Thymus (tissue), 11 donors: ENCODE results near the gene CD82. TPM values are rescaled to one million over a fixed set of nuclear protein-coding genes. Genes with fewer than 3 reads are reported as not detected.

Experiments used
- DNase-seq, 9 donors: peaks; one replicate each; pipeline ENCODE4 v3.0.0-alpha.2; 2013; ENCODE audit warnings: low spot score in 9 of 9, low read depth in 6 of 9, missing footprints in 1 of 9
- H3K27ac ChIP-seq, 2 donors: one replicate each; pipeline ENCODE4 v1.5.1; 2013; ENCODE audit warnings: control low read depth in 1 of 2, low read depth in 1 of 2, low read length in 1 of 2, mild to moderate bottlenecking in 1 of 2, moderate library complexity in 1 of 2
- H3K27me3 ChIP-seq, 2 donors: one replicate each; pipeline ENCODE4 v1.5.1; 2013; ENCODE audit warnings: low read length in 1 of 2; ENCODE audit not compliant: control insufficient read depth in 2 of 2, insufficient read depth in 1 of 2
- H3K36me3 ChIP-seq, 2 donors: one replicate each; pipeline ENCODE4 v1.5.1; 2013; ENCODE audit warnings: low read length in 1 of 2, mild to moderate bottlenecking in 1 of 2, moderate library complexity in 1 of 2; ENCODE audit not compliant: control insufficient read depth in 2 of 2, insufficient read depth in 2 of 2
- H3K4me1 ChIP-seq, 2 donors: one replicate each; pipeline ENCODE4 v1.5.1; 2013; ENCODE audit warnings: low read length in 2 of 2; ENCODE audit not compliant: control insufficient read depth in 2 of 2, insufficient read depth in 2 of 2
- H3K4me3 ChIP-seq, 2 donors: one replicate each; pipeline ENCODE4 v1.5.1; 2013; ENCODE audit warnings: low read length in 2 of 2, control low read depth in 1 of 2, mild to moderate bottlenecking in 1 of 2
- H3K9me3 ChIP-seq, 2 donors: one replicate each; pipeline ENCODE4 v1.5.1; 2013; ENCODE audit warnings: low read length in 1 of 2, mild to moderate bottlenecking in 1 of 2; ENCODE audit not compliant: control insufficient read depth in 2 of 2, insufficient read depth in 1 of 2
- WGBS: extraction: QIAGEN DNeasy Blood & Tissue Kit; methylation state at CpG from one replicate; pipeline ENCODE4 v1.1.7; 2013; 5-methylcytosine and 5-hydroxymethylcytosine counted together
- polyA plus RNA-seq: library from polyadenylated mRNA; stranded (reverse); fragments of 200-250 nt; gene quantifications from one replicate; pipeline ENCODE4 v1.2.3, GENCODE V29; 2013
- total RNA-seq: library from RNA; stranded (reverse); fragments of 120-200 nt; gene quantifications from one replicate; pipeline ENCODE4 v1.2.4, GENCODE V29; 2013
- donor health status: healthy.

The CD82 gene
- total and polyA plus RNA-seq, 2 donors, result 34.8 to 34.9 TPM

DNA sequence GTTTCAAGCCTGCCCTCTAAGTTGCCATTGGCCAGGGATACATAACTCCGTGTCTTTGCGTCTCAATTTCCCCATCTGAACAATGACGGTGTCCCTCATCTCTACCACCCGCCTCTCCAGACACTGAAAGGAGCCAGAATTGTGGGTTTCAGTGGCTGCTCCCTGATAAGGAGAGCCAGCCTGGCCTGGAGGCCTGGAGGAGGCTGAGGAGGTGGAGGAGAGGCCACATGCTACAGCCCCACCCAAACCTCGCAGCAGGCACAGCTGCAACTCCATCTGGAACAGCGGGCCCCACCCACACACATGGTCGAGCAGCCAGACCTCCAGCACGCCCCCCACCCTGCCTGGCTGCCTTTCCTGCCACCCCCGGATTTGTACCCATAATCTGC lies 34.4 kb upstream of the CD82 start:
- H3K36me3 ChIP-seq, result no peaks in the 10 kb centered on the region
- H3K4me3 ChIP-seq, result no peak overlapping the region
- peaks cover 0 to 8% of the 10 kb centered on the region in 2 donors for H3K27me3 ChIP-seq
- no peak for DNase-seq
- WGBS, result 79% methylated on average over 9 of the region's 9 CpGs
- no peaks in the 10 kb centered on the region for H3K4me1 ChIP-seq
- no peaks in the 10 kb centered on the region for H3K9me3 ChIP-seq
- no peak overlapping the region for H3K27ac ChIP-seq

DNA sequence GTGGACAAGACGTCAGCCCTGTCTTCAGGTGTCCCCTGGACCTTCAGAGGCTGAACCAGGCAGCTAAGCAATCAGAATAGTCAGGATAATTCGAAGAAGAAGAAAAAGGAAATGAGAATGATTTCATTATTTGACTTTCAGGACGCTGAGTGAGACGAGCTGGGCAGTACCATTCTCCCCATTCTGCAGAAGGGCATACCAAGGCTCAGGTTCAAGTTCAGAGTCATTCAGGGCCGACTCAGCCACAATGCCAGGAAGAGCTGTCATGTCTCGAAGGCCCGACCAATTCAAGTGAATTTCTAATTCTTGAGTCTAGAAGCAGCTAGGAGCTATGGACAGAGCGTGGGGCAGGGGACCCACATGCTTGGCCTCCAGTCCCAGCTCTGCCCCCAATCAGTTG lies 33.8 kb upstream of the CD82 start:
- Histone ChIP-seq H3K4me3 (no peak overlapping the region), H3K9me3 (no peaks in the 10 kb centered on the region), H3K27me3 (peaks cover 0 to 4% of the 10 kb centered on the region in 2 donors), H3K27ac (no peak overlapping the region), H3K36me3 (no peaks in the 10 kb centered on the region), H3K4me1 (no peaks in the 10 kb centered on the region)
- WGBS, result 92% methylated on average over 8 of the region's 8 CpGs
- DNase-seq, result no peak

DNA sequence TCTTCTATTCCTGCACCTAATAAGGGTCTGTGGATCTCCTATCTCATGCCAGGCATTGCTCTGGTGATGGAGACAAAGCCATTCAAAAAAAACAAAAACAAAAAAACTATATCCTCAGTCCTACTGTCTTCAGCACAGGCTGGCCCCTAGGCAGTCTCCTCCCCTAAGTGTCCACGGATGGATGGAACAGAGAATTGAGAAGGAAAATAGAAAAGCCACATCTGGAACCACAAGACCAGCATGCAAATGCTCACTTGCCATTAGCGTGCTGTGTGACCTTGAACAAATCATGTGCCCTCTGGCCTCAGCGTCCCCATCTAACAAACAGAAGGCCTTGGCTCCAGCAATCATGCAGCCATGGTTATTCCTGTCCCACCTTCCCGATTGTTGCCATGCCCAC lies 32.7 kb upstream of the CD82 start:
- DNase-seq, result no peak
- H3K27me3 ChIP-seq, result peaks cover 0 to 2% of the 10 kb centered on the region in 2 donors
- no peaks in the 10 kb centered on the region for H3K4me1 ChIP-seq
- no peak overlapping the region for H3K27ac ChIP-seq
- no peak overlapping the region for H3K4me3 ChIP-seq
- no peaks in the 10 kb centered on the region for H3K36me3 ChIP-seq
- no peaks in the 10 kb centered on the region for H3K9me3 ChIP-seq
- WGBS, result 83% methylated on average over 4 of the region's 4 CpGs

DNA sequence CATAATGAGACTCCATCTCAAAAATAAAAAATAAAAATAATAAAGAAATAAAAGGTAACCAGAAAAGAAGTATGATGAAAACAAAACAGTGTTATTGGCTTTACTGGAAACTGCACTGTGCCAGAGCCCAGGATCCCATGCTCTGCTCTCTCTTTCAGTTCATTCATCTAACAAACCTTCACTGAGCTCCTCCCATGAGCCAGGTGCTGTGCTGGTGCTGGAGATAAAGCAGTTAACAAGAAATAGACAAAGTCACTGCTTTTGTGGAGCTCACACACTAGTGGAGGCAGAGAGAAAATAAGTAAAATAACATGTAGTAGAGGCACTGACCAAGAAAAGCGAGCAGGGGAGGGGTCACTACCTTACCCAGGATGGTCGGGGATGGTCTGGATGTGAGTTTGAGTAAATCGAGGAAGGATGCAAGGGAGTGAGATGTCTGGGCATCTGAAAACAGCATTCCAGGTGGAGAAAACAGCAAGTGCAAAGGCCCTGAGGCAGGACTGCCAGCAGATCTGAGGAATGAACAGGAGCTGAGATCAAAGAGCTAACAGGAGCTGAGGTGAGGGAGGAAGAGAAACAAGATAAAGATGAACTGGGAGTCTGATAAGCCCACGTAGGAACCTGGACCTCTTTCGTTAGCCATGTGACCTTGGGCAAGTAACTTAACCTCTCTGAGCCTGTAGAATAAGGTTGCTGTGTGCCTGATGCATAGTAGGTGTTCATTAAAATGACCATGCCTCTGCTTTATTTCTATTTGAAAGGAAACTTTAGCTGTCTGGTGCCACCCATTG lies 31.3 kb upstream of the CD82 start:
- no peak overlapping the region for H3K27ac ChIP-seq
- no peak overlapping the region for H3K4me3 ChIP-seq
- peaks cover 0 to 4% of the 10 kb centered on the region in 2 donors for H3K27me3 ChIP-seq
- peaks cover 0 to 3% of the 10 kb centered on the region in 2 donors for H3K4me1 ChIP-seq
- no peaks in the 10 kb centered on the region for H3K36me3 ChIP-seq
- no peak for DNase-seq
- no peaks in the 10 kb centered on the region for H3K9me3 ChIP-seq
- WGBS, result 90% methylated on average over 5 of the region's 5 CpGs

DNA sequence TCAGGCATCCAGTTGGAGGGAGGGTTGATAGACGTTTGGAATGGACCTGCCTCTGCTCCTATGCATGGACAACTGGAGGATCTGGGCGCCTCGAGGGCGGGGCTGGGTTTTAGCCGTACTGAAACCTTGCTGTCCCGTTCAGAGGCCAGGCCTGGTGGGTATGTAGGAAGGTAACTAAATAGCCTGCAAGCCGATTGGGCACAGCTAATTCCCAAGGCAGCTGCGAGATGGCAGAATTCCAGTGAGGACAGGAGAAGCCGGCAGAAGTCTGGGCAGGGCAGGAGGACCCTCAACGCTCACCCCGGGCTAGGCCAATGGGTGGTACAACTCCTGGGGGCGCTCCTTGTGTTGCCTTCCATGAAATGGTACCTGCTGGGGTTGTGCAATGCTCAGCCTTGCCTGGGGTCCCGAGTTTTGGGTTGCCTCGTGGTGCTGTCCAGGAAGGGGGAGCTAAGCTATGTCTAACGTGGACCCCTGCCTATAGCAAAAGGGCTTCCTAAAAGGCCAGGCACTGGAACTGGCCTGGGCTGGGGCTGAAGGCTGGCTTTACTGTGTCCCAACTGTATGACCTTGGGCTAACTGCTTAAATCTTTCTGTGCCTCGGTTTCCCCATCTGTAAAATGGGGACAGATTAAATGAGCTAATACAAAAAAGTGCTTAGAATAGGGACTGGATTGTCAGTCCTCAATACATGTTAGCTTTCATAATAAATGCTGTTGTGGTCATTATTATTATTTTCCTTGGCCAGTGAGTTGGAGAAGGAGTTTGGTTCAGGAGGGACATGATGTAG lies 30.1 kb upstream of the CD82 start:
- WGBS, result 89% methylated on average over 16 of the region's 16 CpGs
- Histone ChIP-seq H3K9me3 (no peaks in the 10 kb centered on the region), H3K4me1 (peaks cover 0 to 3% of the 10 kb centered on the region in 2 donors), H3K27me3 (peaks cover 0 to 4% of the 10 kb centered on the region in 2 donors), H3K27ac (no peak overlapping the region), H3K4me3 (no peak overlapping the region), H3K36me3 (no peaks in the 10 kb centered on the region)
- DNase-seq, result no peak

DNA sequence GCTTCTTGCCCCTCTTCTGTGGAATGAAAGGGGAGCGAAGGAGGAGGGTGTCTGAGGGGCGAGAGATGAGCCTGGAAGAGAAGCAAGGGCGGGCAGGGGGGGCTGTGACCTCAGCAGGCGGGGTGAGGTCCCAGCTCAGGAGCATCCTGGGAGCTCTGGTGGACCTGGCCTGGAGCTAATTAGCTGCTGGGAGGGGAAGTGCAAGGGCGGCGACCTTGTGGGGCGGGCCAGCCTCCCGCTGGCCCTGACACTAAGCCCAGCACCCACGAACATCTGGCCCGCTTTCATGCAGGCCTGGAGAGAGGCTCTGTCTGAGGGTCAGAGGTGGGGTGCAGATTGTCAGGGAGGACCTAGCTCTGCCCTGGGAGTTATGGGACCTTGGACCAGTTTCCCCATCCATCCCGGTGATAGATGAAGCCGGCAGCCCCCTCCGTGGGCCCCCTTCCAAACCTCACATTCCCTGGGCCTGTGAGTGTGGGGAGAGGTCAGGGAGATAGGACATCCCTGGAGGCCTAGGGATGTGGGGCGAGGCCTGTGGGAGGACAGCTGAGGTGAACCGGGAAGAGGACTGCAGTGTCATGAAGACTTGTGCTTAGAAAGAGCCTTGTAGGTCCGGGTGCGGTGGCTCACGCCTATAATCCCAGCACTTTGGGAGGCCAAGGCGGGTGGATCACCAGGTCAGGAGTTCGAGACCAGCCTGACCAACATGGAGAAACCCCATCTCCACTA lies 28.5 kb upstream of the CD82 start:
- Histone ChIP-seq H3K4me1 (peaks cover 0 to 3% of the 10 kb centered on the region in 2 donors), H3K36me3 (no peaks in the 10 kb centered on the region), H3K27ac (no peak overlapping the region), H3K4me3 (no peak overlapping the region), H3K9me3 (no peaks in the 10 kb centered on the region), H3K27me3 (peaks cover 0 to 4% of the 10 kb centered on the region in 2 donors)
- no peak for DNase-seq
- WGBS, result 95% methylated on average over 20 of the region's 20 CpGs

DNA sequence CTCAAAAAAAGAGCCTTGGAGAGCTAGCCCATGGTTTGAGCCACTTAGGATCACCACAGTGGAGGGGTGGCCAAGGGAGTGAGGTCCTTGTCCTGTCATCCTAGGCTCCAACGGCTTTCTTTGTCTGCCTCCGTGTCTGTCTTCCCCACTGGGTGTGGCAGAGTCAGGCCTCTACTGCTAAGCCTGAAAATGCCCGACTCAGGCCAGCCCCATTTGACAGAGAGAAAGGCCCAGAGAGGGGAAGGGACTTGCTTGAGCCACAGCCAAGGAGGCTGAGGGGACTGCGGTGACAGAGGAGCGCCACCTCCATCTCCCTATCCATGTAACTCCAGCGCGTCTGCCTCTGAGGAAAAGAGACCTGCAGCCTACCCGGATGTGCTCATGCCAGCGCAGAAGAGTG lies 27.8 kb upstream of the CD82 start:
- peaks cover 0 to 4% of the 10 kb centered on the region in 2 donors for H3K27me3 ChIP-seq
- WGBS, result 88% methylated on average over 9 of the region's 9 CpGs

DNA sequence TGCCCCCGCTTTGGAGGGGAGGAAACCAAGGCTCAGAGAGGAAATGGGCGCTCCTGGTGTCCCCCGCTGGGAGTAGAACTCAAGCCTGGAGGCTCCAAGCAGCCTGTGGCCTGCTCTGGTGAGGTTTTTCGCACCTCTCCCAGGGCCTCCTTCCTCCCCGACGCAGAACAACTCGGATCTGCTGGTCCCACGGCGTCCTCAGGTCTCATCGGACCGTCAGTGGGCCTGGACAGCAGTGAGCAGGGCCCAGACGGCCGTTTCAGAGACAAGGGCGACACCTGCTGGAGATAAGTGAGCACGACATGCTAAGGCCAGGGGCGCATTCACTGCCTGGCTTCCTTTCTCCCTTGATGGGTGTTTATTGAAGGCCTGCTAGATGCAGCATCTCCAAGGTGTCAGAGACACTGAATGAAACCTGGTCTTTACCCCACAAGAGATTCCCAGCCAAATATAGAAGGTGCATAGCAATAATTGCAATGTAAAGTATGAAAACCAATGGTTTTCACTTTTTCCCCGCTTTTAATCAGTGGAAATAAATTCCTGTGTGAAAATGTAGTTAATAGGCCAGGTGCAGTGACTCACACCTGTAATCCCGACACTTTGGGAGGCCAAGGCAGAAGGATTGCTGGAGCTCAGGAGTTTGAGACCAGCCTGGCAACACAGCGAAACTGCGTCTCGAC lies 26.9 kb upstream of the CD82 start:
- H3K4me1 ChIP-seq, result peaks cover 0 to 3% of the 10 kb centered on the region in 2 donors
- DNase-seq, result peak in 6 of 9 donors; percentile 33 to 73 (median 60)
- 33% methylated on average over 21 of the region's 21 CpGs for WGBS
- no peak overlapping the region for H3K4me3 ChIP-seq
- H3K9me3 ChIP-seq, result no peaks in the 10 kb centered on the region
- peaks cover 0 to 4% of the 10 kb centered on the region in 2 donors for H3K27me3 ChIP-seq
- H3K27ac ChIP-seq, result no peak overlapping the region
- no peaks in the 10 kb centered on the region for H3K36me3 ChIP-seq

More for the DNA sequence above, 27.8 kb upstream of the CD82 start:
- Histone ChIP-seq H3K4me1 (peaks cover 0 to 3% of the 10 kb centered on the region in 2 donors), H3K27ac (no peak overlapping the region), H3K4me3 (no peak overlapping the region), H3K36me3 (no peaks in the 10 kb centered on the region), H3K9me3 (no peaks in the 10 kb centered on the region)
- DNase-seq, result no peak
